Activated naive CD8-positive, alpha-beta T cell (primary cell): ENCODE results near the gene RINT1.
A peak's percentile ranks its signal among the peaks of the same experiment; 100 is the strongest.
"Not testable (repeated sequence)": the region's sequence is repeated elsewhere in the genome, so short reads cannot be mapped to it uniquely, and the experiment has no call there.

Experiments
- H3K27ac Mint-ChIP-seq: one replicate; pipeline ENCODE4 v1.8.0; 2021; ENCODE audit warnings: mixed read lengths
- H3K27me3 Mint-ChIP-seq: one replicate; pipeline ENCODE4 v1.8.0; 2021; ENCODE audit warnings: mixed read lengths
- H3K36me3 Mint-ChIP-seq: one replicate; pipeline ENCODE4 v1.8.0; 2021; ENCODE audit warnings: mixed read lengths
- H3K4me1 Mint-ChIP-seq: one replicate; pipeline ENCODE4 v1.8.0; 2021; ENCODE audit warnings: low read depth, mixed read lengths
- H3K4me3 Mint-ChIP-seq: one replicate; pipeline ENCODE4 v1.8.0; 2021; ENCODE audit warnings: mild to moderate bottlenecking, mixed read lengths
- H3K9me3 Mint-ChIP-seq: one replicate; pipeline ENCODE4 v1.8.0; 2021; ENCODE audit warnings: low read depth, mixed read lengths

The RINT1 gene

DNA sequence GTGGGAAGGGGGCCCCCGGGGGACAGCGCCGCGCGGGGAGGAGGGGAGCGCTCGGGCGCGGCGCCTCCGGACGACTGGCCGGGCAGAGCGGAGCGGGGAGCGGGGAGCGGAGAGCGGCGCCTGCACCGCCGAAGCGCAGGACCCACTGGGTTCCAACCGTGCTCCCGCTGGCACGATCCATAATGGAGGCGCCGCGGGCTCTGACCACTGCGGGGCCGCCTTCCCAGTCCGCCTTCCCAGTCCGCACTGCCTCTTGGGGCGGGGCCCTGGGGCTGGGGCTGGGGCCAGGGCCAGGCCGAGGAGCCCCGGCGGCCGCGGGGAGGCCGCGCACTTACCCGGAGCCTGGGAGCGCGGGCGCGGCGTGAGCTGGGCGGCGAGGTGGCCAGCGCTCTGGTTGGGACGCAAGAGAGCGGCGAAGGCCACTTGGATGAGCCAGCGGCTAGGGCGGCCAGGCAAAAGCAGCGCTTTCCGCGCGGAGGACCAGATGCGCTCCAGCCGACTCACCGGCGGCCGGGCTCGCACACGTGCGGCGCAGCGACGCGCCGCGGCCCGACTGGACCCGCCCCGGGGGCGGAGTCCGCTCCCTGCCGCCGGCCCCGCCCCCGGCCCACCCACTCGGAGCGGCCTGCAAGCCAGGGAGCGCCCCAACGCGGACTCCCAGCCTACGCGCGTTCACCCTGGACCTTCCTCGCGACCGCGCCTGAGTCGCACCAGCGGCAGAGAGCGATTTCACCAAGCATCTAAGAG, 10.1 kb upstream of the RINT1 start, which contains the start of gene PUS7:
Gene PUS7, minus strand, starts transcription at position 555 of the 747 bp plus-strand sequence. CDS start 13,759 bp downstream, outside the sequence.
- peak within 1 kb of the TSS; percentile 98 for H3K27ac Mint-ChIP-seq
- peaks cover 5% of the 10 kb centered on the region for H3K36me3 Mint-ChIP-seq
- no peaks in the 10 kb centered on the region for H3K9me3 Mint-ChIP-seq
- H3K4me1 Mint-ChIP-seq, result peaks cover 18% of the 10 kb centered on the region
- peak within 1 kb of the TSS; percentile 97 for H3K4me3 Mint-ChIP-seq
- H3K27me3 Mint-ChIP-seq, result no peaks in the 10 kb centered on the region

DNA sequence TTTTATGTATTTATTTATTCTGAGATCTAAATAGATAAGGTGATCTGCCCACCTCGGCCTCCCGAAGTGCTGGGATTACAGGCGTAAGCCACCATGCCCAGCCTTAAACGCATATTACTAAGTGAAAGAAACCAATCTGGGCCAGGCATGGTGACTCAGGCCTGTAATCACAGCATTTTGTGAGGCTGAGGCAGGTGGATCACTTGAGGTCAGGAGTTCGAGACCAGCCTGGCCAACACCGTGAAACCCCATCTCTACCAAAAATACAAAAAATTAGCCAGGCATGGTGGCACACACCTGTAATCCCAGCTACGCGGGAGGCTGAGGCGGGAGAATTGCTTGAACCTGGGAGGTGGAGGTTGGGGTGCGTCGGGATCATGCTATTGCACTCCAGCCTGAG, 7.6 kb upstream of the RINT1 start:
- not testable (repeated sequence) for H3K9me3 Mint-ChIP-seq, H3K27me3 Mint-ChIP-seq, H3K4me3 Mint-ChIP-seq, H3K36me3 Mint-ChIP-seq, H3K27ac Mint-ChIP-seq
- peaks cover 12% of the 10 kb centered on the region for H3K4me1 Mint-ChIP-seq

DNA sequence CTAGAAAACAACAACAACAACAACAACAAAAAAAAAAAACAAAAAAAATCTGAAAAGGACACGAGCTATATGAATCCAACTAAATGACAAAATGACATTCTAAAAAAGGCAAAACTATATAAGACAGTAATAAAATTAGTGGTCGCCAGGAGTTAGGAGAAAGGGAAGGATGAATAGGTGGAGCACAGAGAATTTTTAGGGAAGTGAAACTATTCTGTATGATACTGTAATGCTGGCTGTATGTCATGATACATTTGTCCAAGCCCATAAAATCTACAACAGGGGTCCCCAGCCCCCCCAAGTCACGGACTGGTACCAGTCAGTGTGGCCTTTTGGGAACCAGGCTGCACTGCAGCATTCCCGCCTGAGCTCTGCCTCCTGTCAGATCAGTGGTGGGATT, 7.2 kb upstream of the RINT1 start:
- Mint-ChIP-seq H3K36me3 (peaks cover under 1% of the 10 kb centered on the region), H3K27me3 (no peaks in the 10 kb centered on the region), H3K4me1 (peaks cover 8% of the 10 kb centered on the region), H3K27ac (no peak overlapping the region), H3K4me3 (no peak overlapping the region), H3K9me3 (no peaks in the 10 kb centered on the region)

DNA sequence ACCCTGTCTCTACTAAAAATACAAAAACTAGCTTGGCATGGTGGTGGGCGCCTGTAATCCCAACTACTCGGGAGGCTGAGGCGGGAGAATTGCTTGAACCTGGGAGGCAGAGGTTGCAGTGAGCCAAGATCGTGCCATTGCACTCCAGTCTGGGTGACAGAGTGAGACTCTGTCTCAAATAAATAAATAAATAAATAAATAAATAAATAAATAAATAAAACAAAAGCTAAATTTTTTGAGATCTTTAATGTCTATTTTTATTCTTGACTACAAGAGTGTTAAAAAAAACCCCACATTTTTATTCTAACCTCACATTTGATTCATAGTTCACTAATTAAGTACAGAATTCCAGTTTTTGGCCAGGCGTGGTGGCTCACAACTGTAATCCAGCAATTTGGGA, 4.3 kb upstream of the RINT1 start:
- H3K36me3 Mint-ChIP-seq, H3K27me3 Mint-ChIP-seq, H3K4me3 Mint-ChIP-seq, H3K27ac Mint-ChIP-seq, H3K9me3 Mint-ChIP-seq: not testable (repeated sequence)
- H3K4me1 Mint-ChIP-seq, result peaks cover 11% of the 10 kb centered on the region

DNA sequence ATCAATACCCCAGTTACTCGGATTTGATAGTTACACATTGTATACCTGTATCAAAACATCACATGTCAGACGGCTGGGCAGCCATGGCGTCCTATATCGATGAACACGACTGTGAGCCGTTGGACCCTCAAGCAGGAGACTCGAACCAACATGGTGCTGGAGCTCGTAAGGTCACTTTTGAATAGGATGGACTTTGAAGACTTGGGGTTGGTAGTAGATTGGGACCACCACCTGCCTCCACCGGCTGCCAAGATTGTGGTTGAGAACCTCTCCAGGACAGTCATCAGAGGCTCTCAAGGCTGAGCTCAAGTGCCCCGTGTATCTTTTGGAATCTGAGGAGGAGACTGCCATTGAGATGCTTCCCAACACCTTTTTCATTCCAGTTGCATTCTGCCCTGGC, 1.9 kb upstream of the RINT1 start:
- Mint-ChIP-seq H3K36me3 (no peaks in the 10 kb centered on the region), H3K27me3 (no peaks in the 10 kb centered on the region), H3K4me1 (peaks cover 27% of the 10 kb centered on the region), H3K27ac (peak overlapping the region; percentile 41), H3K4me3 (peak overlapping the region; percentile 54), H3K9me3 (no peaks in the 10 kb centered on the region)

DNA sequence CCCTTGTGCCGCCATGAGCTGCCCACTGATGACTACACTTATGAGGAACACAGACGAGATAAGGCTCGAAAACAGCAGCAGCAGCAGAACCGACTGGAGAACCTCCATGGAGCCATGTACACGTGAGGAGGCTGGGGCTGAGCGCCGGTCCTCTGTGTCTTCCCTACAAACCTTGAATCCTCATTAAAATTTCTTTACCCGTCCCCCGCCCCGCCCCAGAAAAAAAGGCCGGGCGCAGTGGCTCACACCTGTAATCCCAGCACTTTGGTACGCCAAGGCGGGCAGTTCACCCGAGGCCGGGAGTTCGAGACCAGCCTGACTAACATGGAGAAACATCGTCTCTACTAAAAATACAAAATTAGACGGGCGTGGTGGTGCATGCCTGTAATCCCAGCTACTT, 1.5 kb upstream of the RINT1 start:
- no peaks in the 10 kb centered on the region for H3K36me3 Mint-ChIP-seq
- peak overlapping the region; percentile 41 for H3K27ac Mint-ChIP-seq
- H3K4me3 Mint-ChIP-seq, result peak overlapping the region; percentile 54
- H3K9me3 Mint-ChIP-seq, result no peaks in the 10 kb centered on the region
- H3K27me3 Mint-ChIP-seq, result no peaks in the 10 kb centered on the region
- H3K4me1 Mint-ChIP-seq, result peaks cover 29% of the 10 kb centered on the region

DNA sequence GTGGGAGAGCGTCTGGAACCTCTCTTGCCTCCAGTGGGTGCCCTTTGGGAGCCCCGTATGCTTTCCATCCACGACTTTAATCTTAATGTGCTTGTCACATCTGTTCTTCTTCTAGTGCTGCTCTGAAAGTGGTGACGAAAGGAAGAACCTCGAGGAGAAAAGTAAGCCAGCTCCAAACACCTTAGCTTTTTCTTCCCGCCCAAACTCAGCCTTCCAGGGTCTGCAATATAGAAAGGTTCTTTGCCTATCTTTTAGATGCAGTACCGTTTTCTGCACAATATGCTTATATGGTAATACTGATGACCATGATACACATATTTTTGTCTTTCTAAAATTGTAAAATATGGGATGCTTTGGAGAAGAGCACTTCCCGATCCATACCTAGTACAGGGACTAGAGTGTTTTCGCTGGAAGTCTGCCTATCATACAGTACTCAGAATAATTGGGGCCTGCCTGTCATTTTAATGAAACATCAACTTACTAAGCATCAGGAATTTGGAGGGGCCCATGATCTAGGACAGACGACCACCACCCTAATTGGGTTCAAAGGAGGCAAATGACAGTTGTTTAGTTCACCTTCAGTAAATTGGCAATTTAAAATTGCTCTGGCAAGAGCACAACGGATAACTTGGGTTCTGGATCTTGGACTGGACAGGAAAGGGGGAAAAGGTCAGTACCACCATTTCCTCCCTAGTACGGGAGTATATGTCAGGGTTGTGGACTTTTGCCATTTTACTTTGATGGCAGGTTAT, 884 bp downstream of the RINT1 start:
- Mint-ChIP-seq H3K27me3 (no peaks in the 10 kb centered on the region), H3K36me3 (peaks cover 2% of the 10 kb centered on the region), H3K4me3 (peak overlapping the region; percentile 95), H3K4me1 (peaks cover 32% of the 10 kb centered on the region), H3K9me3 (no peaks in the 10 kb centered on the region), H3K27ac (peak overlapping the region; percentile 96)

DNA sequence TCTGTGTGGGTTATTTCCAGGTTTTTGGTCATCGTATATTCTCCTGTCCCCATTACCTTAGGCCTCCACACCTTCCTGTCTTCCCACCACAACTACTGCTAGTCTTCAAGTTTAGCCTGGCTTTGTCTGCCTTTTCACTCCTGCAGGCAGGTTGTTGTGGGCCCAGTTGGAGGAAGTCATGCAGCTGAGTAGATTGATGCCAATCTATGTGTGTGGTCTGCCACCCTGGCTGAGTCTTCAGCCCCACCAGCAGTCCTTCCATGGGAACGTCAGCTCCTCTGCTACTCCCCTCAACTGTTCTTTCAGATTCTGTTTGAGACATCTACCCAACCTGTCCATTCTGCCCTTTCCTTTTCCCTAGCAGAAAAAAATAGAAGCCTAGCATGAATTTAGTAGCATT, 6.3 kb downstream of the RINT1 start:
- Mint-ChIP-seq H3K27ac (no peak overlapping the region), H3K27me3 (no peaks in the 10 kb centered on the region), H3K9me3 (no peaks in the 10 kb centered on the region), H3K4me1 (peaks cover 22% of the 10 kb centered on the region), H3K36me3 (peaks cover 8% of the 10 kb centered on the region), H3K4me3 (no peak overlapping the region)

DNA sequence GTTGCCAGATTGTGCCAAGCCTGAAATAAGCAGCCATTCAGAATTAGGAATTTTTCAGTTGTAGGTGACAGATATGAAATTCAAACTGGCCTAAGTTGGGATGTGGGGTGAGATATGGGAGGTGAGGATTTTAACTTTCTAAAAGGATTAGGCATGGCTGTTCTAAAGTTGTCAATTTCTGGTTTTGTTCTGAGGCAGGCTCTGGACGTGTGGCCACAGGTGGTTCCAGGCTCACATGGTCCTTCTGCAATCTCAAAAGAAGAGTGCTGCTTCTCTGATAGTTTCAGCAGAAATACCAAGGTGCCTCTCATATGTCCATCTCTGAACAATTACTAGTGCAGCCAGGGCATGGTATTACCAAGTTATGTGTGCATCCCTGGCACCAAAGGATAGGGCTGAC, 27.9 kb downstream of the RINT1 start:
- Mint-ChIP-seq H3K27ac (no peak overlapping the region), H3K4me3 (no peak overlapping the region), H3K27me3 (no peaks in the 10 kb centered on the region), H3K36me3 (peaks cover 8% of the 10 kb centered on the region), H3K4me1 (no peaks in the 10 kb centered on the region), H3K9me3 (no peaks in the 10 kb centered on the region)

DNA sequence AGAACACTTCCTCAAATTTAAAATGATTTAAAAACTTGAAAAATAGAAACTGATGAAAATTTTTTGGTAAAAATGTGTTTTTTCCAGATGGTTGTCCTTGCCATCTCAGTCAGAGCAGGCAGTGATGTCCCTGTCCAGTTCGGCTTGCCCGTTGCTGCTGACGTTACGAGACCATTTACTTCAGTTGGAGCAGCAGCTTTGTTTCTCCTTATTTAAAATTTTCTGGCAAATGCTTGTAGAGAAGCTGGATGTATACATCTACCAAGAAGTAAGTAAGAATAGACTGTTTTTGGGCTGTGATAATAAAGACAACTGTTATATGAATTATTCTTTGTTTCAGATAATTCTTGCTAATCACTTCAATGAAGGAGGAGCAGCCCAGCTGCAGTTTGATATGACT, 33.2 kb downstream of the RINT1 start:
- Mint-ChIP-seq H3K4me1 (no peaks in the 10 kb centered on the region), H3K27me3 (no peaks in the 10 kb centered on the region), H3K36me3 (peaks cover 5% of the 10 kb centered on the region), H3K9me3 (no peaks in the 10 kb centered on the region), H3K27ac (no peak overlapping the region), H3K4me3 (no peak overlapping the region)

DNA sequence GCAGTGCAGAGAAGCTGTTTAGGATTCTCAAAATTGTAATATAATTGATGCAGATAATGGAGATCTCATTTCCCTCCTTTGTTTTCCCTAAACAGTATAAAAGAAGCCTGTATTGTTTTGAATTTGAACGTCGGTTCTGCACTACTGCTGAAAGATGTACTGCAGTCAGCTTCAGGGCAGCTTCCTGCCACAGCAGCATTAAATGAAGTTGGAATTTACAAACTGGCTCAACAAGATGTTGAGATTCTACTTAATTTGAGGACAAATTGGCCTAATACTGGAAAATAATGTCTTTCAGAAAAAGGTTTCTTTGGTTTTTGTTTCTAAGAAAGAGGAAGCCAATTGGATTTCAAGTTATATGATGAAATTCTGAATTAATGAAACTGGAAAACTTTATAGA, 35.0 kb downstream of the RINT1 start:
- no peaks in the 10 kb centered on the region for H3K4me1 Mint-ChIP-seq
- no peaks in the 10 kb centered on the region for H3K27me3 Mint-ChIP-seq
- peaks cover 4% of the 10 kb centered on the region for H3K36me3 Mint-ChIP-seq
- H3K9me3 Mint-ChIP-seq, result no peaks in the 10 kb centered on the region
- no peak overlapping the region for H3K4me3 Mint-ChIP-seq
- H3K27ac Mint-ChIP-seq, result no peak overlapping the region

DNA sequence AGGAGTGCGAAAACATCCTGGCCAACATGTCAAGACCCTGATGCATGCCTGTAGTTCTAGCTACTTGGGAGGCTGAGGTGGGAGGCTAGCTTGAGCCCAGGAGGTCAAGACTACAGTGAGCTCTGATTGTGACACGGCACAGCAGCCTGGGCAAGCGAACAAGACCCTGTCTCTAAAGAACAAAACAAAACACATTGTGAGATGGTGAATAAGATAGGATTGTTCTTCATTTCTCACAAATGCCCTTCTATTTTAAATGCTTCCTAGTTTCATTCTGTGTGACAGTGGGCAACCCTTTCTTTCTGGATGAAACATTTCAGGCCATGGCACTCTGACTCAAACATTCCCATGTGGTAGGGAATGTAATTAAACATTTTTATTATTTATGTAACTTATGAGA, 35.8 kb downstream of the RINT1 start:
- Mint-ChIP-seq H3K4me3 (no peak overlapping the region), H3K9me3 (no peaks in the 10 kb centered on the region), H3K27me3 (no peaks in the 10 kb centered on the region), H3K36me3 (peaks cover 4% of the 10 kb centered on the region), H3K4me1 (no peaks in the 10 kb centered on the region), H3K27ac (no peak overlapping the region)

DNA sequence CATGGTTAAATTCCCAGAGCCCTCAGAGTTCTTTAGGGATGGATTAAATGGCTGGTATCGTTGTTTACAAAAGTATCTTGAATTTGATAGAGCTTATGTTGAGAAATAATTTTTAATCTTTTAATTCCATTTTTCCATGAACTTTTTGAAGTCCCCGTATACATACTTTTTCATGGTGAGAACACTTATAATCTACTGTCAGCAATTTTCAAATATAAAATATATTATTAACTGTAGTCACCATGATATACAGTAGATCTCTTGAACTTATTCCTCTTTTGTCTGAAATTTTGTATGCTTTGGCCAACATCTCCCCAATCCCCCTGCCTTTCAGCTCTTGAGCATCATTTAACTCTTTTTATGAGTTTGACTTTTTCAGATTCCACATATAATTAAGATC, 39.9 kb downstream of the RINT1 start:
- H3K4me1 Mint-ChIP-seq, result no peaks in the 10 kb centered on the region
- H3K4me3 Mint-ChIP-seq, result no peak overlapping the region
- H3K9me3 Mint-ChIP-seq, result no peaks in the 10 kb centered on the region
- H3K27me3 Mint-ChIP-seq, result no peaks in the 10 kb centered on the region
- no peak overlapping the region for H3K27ac Mint-ChIP-seq
- H3K36me3 Mint-ChIP-seq, result peaks cover 4% of the 10 kb centered on the region

DNA sequence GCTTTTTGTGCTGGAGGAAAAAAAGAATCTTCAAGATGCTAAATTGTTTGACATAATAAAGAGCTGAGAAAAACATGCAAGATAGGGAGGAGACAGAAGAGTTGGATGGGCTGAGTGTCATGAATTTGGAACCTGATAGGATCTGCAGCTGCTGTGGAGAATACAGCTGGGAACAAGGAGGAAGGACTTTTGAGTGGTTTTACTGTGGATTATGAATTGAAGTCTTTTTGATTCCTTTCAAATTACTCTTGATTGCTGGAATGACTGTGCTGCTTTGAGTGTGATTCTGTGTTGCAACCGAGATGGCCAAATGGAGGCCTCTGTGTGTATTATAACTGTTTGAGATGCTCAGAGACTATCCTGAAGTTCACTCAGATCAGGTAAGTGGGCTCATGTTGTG, 45.2 kb downstream of the RINT1 start:
- no peak overlapping the region for H3K4me3 Mint-ChIP-seq
- H3K9me3 Mint-ChIP-seq, result no peaks in the 10 kb centered on the region
- peaks cover 1% of the 10 kb centered on the region for H3K27me3 Mint-ChIP-seq
- H3K27ac Mint-ChIP-seq, result no peak overlapping the region
- peaks cover 2% of the 10 kb centered on the region for H3K36me3 Mint-ChIP-seq
- H3K4me1 Mint-ChIP-seq, result no peaks in the 10 kb centered on the region

DNA sequence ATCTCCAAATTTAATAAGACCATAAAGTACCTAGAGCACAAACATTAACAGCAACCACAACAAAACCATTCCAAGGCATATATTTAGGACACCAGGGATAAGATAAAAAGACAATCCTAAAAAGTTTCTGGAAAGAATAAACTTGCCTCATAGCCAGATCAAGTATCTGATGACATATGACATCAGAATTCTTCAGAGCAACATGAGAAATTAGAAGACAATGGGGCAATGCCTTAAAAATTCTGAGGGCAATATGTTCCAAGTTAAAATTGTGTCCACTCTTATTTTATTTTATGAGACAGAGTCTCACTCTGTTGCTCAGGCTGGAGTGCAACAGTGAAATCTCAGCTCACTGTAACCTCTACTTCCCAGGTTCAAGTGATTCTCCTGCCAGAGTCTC, 46.5 kb downstream of the RINT1 start:
- H3K36me3 Mint-ChIP-seq, result peaks cover 5% of the 10 kb centered on the region
- no peak overlapping the region for H3K4me3 Mint-ChIP-seq
- H3K27ac Mint-ChIP-seq, result no peak overlapping the region
- no peaks in the 10 kb centered on the region for H3K4me1 Mint-ChIP-seq
- H3K27me3 Mint-ChIP-seq, result peaks cover 3% of the 10 kb centered on the region
- H3K9me3 Mint-ChIP-seq, result no peaks in the 10 kb centered on the region
